ENCODE measurements around the gene PLCD4. TPM values are rescaled to one million over a fixed set of nuclear protein-coding genes. Genes with fewer than 3 reads are reported as not detected.

Gene PLCD4
- total and polyA plus RNA-seq, 2 of the 8 experiments (the other 6 are each of a cell fraction or from before 2014, with no cell fraction given) = 0.21 to 0.50 TPM

DNA sequence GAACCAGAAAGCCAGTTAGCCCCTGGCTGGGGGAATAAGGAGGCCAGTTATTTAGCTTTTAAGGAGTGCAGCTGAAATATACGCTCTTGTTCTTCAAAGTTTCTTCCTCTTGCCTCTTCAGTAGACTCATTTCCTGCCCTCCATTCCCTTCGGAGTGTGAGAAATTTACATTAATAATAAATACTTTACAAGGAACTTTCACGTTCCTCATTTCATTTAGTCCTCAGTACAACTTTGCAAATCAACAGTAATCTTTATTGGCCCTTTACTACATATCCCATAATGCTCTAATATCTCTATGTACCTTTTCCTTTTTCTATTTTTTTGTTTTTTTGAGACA, 15.6 kb downstream of the PLCD4 start (continued):
- TF ChIP-seq, protein P1, sequence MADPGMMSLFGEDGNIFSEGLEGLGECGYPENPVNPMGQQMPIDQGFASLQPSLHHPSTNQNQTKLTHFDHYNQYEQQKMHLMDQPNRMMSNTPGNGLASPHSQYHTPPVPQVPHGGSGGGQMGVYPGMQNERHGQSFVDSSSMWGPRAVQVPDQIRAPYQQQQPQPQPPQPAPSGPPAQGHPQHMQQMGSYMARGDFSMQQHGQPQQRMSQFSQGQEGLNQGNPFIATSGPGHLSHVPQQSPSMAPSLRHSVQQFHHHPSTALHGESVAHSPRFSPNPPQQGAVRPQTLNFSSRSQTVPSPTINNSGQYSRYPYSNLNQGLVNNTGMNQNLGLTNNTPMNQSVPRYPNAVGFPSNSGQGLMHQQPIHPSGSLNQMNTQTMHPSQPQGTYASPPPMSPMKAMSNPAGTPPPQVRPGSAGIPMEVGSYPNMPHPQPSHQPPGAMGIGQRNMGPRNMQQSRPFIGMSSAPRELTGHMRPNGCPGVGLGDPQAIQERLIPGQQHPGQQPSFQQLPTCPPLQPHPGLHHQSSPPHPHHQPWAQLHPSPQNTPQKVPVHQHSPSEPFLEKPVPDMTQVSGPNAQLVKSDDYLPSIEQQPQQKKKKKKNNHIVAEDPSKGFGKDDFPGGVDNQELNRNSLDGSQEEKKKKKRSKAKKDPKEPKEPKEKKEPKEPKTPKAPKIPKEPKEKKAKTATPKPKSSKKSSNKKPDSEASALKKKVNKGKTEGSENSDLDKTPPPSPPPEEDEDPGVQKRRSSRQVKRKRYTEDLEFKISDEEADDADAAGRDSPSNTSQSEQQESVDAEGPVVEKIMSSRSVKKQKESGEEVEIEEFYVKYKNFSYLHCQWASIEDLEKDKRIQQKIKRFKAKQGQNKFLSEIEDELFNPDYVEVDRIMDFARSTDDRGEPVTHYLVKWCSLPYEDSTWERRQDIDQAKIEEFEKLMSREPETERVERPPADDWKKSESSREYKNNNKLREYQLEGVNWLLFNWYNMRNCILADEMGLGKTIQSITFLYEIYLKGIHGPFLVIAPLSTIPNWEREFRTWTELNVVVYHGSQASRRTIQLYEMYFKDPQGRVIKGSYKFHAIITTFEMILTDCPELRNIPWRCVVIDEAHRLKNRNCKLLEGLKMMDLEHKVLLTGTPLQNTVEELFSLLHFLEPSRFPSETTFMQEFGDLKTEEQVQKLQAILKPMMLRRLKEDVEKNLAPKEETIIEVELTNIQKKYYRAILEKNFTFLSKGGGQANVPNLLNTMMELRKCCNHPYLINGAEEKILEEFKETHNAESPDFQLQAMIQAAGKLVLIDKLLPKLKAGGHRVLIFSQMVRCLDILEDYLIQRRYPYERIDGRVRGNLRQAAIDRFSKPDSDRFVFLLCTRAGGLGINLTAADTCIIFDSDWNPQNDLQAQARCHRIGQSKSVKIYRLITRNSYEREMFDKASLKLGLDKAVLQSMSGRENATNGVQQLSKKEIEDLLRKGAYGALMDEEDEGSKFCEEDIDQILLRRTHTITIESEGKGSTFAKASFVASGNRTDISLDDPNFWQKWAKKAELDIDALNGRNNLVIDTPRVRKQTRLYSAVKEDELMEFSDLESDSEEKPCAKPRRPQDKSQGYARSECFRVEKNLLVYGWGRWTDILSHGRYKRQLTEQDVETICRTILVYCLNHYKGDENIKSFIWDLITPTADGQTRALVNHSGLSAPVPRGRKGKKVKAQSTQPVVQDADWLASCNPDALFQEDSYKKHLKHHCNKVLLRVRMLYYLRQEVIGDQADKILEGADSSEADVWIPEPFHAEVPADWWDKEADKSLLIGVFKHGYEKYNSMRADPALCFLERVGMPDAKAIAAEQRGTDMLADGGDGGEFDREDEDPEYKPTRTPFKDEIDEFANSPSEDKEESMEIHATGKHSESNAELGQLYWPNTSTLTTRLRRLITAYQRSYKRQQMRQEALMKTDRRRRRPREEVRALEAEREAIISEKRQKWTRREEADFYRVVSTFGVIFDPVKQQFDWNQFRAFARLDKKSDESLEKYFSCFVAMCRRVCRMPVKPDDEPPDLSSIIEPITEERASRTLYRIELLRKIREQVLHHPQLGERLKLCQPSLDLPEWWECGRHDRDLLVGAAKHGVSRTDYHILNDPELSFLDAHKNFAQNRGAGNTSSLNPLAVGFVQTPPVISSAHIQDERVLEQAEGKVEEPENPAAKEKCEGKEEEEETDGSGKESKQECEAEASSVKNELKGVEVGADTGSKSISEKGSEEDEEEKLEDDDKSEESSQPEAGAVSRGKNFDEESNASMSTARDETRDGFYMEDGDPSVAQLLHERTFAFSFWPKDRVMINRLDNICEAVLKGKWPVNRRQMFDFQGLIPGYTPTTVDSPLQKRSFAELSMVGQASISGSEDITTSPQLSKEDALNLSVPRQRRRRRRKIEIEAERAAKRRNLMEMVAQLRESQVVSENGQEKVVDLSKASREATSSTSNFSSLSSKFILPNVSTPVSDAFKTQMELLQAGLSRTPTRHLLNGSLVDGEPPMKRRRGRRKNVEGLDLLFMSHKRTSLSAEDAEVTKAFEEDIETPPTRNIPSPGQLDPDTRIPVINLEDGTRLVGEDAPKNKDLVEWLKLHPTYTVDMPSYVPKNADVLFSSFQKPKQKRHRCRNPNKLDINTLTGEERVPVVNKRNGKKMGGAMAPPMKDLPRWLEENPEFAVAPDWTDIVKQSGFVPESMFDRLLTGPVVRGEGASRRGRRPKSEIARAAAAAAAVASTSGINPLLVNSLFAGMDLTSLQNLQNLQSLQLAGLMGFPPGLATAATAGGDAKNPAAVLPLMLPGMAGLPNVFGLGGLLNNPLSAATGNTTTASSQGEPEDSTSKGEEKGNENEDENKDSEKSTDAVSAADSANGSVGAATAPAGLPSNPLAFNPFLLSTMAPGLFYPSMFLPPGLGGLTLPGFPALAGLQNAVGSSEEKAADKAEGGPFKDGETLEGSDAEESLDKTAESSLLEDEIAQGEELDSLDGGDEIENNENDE (IDR thresholded peaks at IDR 0.05; ENCODE audit: insufficient replicate concordance, low read length) = no peak
- no peak for TF ChIP-seq RNF2 (IDR thresholded peaks at IDR 0.05; ENCODE audit: borderline replicate concordance, low read depth, low read length, missing control alignments, poor library complexity, severe bottlenecking)
- TF ChIP-seq, protein P2, sequence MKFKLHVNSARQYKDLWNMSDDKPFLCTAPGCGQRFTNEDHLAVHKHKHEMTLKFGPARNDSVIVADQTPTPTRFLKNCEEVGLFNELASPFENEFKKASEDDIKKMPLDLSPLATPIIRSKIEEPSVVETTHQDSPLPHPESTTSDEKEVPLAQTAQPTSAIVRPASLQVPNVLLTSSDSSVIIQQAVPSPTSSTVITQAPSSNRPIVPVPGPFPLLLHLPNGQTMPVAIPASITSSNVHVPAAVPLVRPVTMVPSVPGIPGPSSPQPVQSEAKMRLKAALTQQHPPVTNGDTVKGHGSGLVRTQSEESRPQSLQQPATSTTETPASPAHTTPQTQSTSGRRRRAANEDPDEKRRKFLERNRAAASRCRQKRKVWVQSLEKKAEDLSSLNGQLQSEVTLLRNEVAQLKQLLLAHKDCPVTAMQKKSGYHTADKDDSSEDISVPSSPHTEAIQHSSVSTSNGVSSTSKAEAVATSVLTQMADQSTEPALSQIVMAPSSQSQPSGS (IDR thresholded peaks at IDR 0.05; ENCODE audit: low read length) = no peak
- TF ChIP-seq, protein P3, sequence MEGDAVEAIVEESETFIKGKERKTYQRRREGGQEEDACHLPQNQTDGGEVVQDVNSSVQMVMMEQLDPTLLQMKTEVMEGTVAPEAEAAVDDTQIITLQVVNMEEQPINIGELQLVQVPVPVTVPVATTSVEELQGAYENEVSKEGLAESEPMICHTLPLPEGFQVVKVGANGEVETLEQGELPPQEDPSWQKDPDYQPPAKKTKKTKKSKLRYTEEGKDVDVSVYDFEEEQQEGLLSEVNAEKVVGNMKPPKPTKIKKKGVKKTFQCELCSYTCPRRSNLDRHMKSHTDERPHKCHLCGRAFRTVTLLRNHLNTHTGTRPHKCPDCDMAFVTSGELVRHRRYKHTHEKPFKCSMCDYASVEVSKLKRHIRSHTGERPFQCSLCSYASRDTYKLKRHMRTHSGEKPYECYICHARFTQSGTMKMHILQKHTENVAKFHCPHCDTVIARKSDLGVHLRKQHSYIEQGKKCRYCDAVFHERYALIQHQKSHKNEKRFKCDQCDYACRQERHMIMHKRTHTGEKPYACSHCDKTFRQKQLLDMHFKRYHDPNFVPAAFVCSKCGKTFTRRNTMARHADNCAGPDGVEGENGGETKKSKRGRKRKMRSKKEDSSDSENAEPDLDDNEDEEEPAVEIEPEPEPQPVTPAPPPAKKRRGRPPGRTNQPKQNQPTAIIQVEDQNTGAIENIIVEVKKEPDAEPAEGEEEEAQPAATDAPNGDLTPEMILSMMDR (IDR thresholded peaks at IDR 0.05; ENCODE audit: control extremely low read depth in 1 of 3, insufficient read depth in 1 of 3, low read depth in 1 of 3, low read length in 3 of 3) = no peak
- TF ChIP-seq CHD1 (IDR thresholded peaks at IDR 0.05; ENCODE audit: low read depth, low read length) = no peak
- no peak for TF ChIP-seq GABPA (IDR thresholded peaks at IDR 0.05; ENCODE audit: borderline replicate concordance, insufficient read depth, low read length)
- TF ChIP-seq CREB1 (IDR thresholded peaks at IDR 0.05) = no peak
